HG02678 (cell line): ENCODE results near the gene TSN.

Experiments
- ATAC-seq: cut with Tn5 transposase; IDR thresholded peaks from one replicate; pipeline ENCODE4 v1.9.1; 2021; ENCODE audit warnings: mild to moderate bottlenecking, moderate library complexity; ENCODE audit not compliant: unreplicated experiment

Gene TSN

GRCh38 chr2:121741450-121741849 is 14.0 kb upstream of the TSN start:
- no peak for ATAC-seq

GRCh38 chr2:121746071-121746578 is 9.3 kb upstream of the TSN start:
- ATAC-seq = no peak

GRCh38 chr2:121748202-121748601 is 7.2 kb upstream of the TSN start:
- no peak for ATAC-seq

GRCh38 chr2:121754851-121755236 is 607 bp upstream of the TSN start:
- ATAC-seq = no peak

GRCh38 chr2:121764681-121765228 is 9.3 kb downstream of the TSN start:
- no peak for ATAC-seq

DNA sequence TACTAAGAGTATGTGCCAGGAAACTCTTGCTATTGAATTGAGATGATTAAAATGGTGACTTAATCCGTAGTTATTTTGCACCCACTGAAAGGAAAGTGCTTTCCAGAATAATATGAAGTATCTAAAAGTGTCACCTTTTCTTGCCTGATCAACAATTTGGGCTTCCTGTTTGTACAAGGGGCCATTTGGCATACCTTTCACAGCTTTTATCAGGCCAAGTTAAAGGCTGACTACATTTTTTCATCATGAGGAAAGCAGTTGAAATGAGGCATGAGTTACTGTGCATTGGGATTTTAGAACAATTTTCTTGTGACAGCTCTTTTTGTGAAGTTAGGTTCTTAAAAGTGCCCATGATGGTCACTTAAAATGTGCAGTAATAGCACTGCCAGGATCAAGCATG is 11.2 kb downstream of the TSN start:
- no peak for ATAC-seq

DNA sequence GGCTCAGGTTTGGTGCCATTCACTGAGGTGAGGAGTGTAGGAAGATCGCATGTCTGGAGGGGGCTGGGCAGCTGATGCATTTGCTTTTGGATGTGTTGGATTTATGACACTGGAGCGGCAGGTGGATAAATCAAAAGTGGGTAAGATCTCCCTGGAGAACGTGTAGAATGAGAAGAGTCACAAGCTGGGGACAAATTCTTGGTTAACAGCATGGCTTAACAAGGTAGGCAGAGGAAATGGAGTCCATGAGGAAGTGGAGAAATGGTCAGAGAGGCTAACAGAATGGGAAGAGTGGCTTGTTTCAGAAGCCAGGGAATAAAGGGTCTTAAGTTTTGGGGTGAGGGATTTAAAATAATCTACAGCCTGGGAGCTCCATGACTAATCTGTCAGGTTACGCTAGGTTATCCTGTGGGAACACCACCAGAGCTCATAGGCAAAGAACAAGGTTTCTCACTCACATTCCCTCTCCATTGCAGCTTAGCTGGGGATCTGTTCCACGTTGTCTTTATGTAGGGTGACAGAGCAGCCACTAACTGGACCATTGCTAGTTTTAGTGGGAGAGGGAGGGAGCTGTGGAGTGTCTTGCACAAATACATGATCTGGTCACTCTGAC is 12.8 kb downstream of the TSN start:
- ATAC-seq = no peak

GRCh38 chr2:121771976-121772742 is 16.7 kb downstream of the TSN start:
- no peak for ATAC-seq

DNA sequence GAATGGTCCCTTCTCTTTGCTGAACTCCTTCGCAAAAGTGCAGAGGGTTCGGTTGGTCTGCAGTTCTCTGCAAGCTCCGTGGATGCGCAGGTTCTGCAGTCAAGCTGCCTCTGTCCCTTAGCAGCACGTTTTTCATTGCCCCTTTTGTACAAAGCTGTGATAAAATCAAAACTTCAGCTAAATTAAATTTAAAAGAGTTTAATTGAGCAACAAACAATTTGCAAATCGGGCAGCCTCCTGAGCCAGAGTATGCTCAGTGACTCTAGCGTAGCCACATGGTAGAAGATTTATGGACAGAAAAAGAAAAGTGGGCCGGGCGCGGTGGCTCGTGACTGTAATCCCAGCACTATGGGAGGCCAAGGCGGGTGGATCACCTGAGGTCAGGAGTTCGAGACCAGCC is 18.8 kb downstream of the TSN start:
- ATAC-seq = no peak

DNA sequence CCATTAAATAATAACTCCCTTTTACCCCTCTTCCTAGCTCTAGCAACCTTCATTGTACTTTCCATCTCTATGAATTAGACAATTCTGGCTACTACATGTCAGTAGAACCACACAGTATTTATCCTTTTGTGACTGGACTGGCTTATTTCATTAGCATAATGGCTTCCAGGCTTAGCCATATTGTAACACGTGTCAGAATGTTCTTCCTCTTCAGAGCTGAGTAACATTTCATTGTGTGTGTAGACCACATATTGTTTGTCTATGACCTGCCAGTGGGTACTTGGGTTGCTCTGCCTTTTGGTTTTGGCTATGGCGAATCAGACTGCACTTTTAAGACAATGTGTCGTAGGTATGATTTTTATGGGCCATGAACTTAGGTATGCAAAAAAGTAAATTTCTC is 20.9 kb downstream of the TSN start:
- no peak for ATAC-seq

DNA sequence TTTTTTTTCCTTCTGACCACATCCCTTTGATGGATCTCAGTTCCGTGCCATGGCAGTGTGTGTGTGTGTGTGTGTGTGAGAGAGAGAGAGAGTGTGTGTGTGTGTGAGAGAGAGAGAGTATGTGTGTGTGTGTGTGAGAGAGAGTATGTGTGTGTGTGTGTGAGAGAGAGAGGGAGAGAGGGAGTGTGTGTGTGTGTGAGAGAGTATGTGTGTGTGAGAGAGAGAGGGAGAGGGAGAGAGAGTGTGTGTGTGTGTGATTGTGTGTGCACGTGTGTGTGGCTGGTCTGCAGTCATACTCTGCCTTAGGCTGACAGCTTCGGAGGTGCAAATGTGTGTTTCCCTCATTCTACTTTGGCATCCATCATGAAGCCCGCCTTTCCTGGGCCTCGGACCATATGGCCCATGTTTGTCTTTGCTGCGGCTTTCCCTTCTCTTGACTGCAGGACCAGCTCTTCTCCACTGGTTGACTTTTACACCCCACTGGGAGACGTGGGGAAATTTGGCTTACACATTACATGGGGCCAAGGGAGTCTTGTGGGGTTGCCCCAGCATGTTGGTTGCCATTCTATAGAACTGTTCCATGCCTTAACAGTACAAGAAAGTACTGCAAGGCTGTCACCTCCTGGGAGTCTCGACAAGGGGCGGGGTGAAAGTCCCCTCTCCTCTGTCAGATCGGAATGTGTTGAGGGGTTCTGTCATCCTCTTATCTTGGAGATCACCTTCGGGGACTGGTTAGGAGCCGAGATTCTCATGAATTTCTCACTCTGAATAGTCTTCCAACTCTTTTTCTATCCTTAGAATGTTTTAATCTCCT is 21.6 kb downstream of the TSN start:
- ATAC-seq = no peak

DNA sequence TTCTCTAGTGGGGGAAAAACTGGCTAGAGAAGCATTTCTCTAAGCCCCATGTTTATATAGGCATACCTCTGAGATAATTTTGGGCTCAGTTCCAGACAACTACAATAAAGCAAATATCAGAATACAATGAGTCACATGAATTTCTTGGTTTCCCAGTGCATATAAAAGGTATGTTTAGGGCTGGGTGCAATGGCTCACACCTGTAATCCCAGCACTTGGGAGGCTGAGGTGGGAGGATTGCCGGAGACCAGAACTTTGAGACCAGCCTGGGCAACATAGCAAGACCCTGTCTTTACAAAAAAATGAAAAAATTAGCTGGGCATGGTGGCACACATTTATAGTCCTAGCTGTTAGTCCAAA is 22.2 kb downstream of the TSN start:
- no peak for ATAC-seq

DNA sequence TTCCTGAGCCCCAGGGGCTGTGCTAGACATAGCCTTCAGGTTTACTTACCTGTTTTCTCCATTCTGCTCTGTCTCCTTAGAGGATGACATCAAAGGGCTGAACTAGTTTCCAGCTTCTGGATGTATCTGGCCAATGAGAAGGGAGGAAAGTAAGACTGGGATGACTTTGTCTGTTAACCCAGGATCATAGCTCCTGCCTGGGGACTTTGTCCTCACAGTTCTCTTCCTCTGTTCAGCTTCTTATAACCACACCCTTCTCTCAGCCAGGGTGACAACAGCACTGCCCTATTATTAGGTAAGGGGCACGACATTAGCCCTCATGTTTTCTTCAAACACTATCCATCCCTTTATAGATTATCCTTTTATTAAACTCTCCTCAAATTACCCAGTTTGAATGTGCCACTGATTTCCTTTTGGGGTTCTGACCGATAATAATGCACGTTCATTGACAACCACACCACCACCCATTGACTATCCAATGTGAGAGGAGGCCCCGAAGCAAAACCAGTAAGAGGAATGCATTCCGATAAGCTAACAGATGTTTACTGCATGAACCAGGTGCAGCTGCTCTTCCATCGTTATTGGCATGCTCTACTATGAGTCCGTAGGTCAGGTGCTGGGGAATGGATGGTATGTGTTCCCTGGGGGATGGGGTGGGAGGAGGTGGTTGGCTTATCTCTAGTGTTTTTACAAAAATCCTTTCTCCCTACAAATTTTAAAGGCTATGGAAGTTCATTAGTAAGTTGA is 23.5 kb downstream of the TSN start:
- ATAC-seq = no peak

DNA sequence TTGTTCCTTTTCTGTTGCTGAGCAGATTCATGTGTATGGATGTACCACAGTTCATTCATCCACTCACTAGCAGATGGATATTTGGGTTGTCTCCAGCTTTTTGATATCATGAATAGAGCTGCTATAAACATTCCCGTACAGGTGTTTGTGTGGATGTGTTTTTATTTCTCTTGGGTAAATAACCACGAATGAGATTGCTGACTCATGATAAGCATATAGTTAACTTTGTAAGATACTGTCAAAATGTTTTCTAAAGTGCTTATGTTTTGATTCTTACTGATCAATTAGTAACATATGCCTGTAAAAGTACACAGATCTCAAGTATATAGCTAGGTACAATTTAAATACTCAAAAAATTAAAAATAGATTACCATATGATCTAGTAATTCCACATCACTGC is 27.7 kb downstream of the TSN start:
- no peak for ATAC-seq

DNA sequence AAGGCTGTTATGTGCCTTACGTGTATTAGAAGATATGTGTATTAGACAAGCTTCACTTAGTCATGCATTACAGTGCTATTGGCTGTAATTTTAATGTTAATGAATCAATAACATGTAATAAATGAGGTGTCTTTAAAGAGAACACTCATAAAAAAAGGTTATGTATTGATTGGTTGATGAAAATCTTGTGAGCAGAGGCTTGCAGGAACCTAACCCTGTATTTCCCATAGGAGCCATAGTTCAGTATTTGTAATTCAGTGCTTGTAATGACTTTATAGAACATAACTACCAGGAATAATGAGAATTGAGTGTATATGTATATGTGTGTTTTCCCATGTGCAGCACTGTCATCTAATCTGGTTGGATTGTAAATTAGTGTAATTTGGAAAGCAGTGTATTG is 33.2 kb downstream of the TSN start:
- ATAC-seq = no peak

GRCh38 chr2:121790276-121790956 is 35.0 kb downstream of the TSN start:
- no peak for ATAC-seq

DNA sequence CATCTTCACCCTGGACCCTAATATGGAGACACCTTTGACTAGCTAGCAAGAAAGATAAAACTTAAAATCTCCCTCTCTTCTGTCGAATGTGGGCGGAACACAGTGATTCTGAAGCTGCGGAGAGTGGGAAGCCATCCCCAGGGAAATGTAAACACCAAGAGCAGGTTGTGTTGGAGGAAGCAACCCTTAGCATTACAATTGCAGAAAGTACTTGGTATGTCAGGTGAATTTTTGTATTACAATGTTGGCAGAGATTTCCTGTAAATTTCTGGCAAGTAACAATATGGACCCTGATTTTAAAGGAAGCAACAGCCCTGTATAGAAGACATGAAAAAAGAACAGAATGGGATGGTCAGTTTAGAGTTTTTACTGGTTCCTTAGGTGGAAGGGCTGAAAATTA is 35.8 kb downstream of the TSN start:
- ATAC-seq = no peak

- ATAC-seq = no peak
These were observed 36.4 kb downstream of the TSN start for GRCh38 chr2:121791801-121792221.

DNA sequence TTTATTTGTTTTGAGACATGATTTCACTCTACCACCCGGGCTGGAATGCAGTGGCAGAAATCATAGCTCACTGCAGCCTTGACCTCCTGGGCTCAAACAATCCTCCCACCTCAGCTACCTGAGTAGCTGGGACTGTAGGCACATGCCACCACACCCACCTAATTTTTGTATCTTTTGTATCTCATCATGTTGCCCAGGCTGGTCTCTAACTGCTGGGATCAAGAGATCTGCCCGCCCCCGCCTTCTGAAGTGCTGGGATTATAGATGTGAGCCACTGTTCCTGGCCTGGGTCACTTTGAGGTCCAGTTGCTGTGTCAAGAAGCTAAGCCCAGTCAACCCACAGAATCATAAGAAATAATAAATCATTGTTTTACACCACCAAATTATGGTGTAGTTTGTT is 38.4 kb downstream of the TSN start:
- ATAC-seq = no peak

- no peak for ATAC-seq
These were observed 38.8 kb downstream of the TSN start for GRCh38 chr2:121794233-121794632.
